Stimulated activated CD8-positive, alpha-beta memory T cell treated with anti-CD3 and anti-CD28 coated beads, Interleukin-15, amount 100 ng/mL, for 48 hours (primary cell): ENCODE data around the gene RDM1.
"Not testable (repeated sequence)": the region's sequence is repeated elsewhere in the genome, so short reads cannot be mapped to it uniquely, and the experiment has no call there.

Experiments used
- DNase-seq, 2 donors: peaks; one replicate each; pipeline ENCODE4 v3.0.0-alpha.2; 2020; ENCODE audit warnings: low read depth in 2 of 2

Gene RDM1

GRCh38 chr17:35930211-35931065 lies at the start of gene RDM1:
RDM1 (minus strand) TSS chr17:35930773; CDS start chr17:35930727, 46 bp downstream.
- peak; percentile 86 to 87 for DNase-seq

GRCh38 chr17:35978346-35978745 lies 47.8 kb upstream of the RDM1 start:
- DNase-seq, result no peak

GRCh38 chr17:35977509-35977908 lies 46.9 kb upstream of the RDM1 start:
- DNase-seq, result no peak

GRCh38 chr17:35973333-35974260 lies 43.0 kb upstream of the RDM1 start:
- no peak for DNase-seq

GRCh38 chr17:35972945-35973332 lies 42.4 kb upstream of the RDM1 start:
- DNase-seq, result no peak

GRCh38 chr17:35972535-35972934 lies 42.0 kb upstream of the RDM1 start:
- DNase-seq, result no peak

GRCh38 chr17:35972066-35972465 lies 41.5 kb upstream of the RDM1 start:
- DNase-seq, result no peak

GRCh38 chr17:35969558-35970380 lies 39.2 kb upstream of the RDM1 start:
- DNase-seq, result peak; percentile 38 to 65

- no peak for DNase-seq
Observed at GRCh38 chr17:35968520-35969054, 38.0 kb upstream of the RDM1 start.

GRCh38 chr17:35965272-35965671 lies 34.7 kb upstream of the RDM1 start:
- DNase-seq, result no peak

- no peak for DNase-seq
Observed at GRCh38 chr17:35963663-35964062, 33.1 kb upstream of the RDM1 start.

GRCh38 chr17:35953720-35954119 lies 23.1 kb upstream of the RDM1 start:
- no peak for DNase-seq

GRCh38 chr17:35949401-35949800 lies 18.8 kb upstream of the RDM1 start:
- no peak for DNase-seq

GRCh38 chr17:35948092-35948491 lies 17.5 kb upstream of the RDM1 start:
- DNase-seq, result no peak

- peak in 1 of 2 donors; percentile 28 for DNase-seq
Observed at GRCh38 chr17:35947156-35947585, 16.6 kb upstream of the RDM1 start.

- DNase-seq, result no peak
Observed at GRCh38 chr17:35944151-35944550, 13.6 kb upstream of the RDM1 start.

GRCh38 chr17:35943537-35943936 lies 13.0 kb upstream of the RDM1 start, which contains the start of gene LYZL6:
LYZL6 (minus strand) TSS chr17:35943713; CDS start chr17:35939356, 4,357 bp downstream.
- DNase-seq, result no peak

GRCh38 chr17:35942588-35943186 lies 12.1 kb upstream of the RDM1 start:
- no peak for DNase-seq

- DNase-seq, result not testable (repeated sequence)
Observed at GRCh38 chr17:35938492-35938891, 7.9 kb upstream of the RDM1 start.

- no peak for DNase-seq
Observed at GRCh38 chr17:35936063-35936462, 5.5 kb upstream of the RDM1 start.

GRCh38 chr17:35934760-35935159 lies 4.2 kb upstream of the RDM1 start:
- DNase-seq, result no peak
